Mesodermal cell (in vitro differentiated cells): ENCODE data around the gene ZNF526.
A peak's percentile ranks its signal among the peaks of the same experiment; 100 is the strongest.

ENCODE experiments used
- H3K27ac ChIP-seq: 2 replicates; pipeline ENCODE4 v1.7.0; 2013; ENCODE audit warnings: mild to moderate bottlenecking, low read depth, low read length, moderate library complexity; ENCODE audit not compliant: severe bottlenecking
- H3K36me3 ChIP-seq: 2 replicates; pipeline ENCODE4 v1.7.1; 2013; ENCODE audit warnings: mild to moderate bottlenecking, low read length, moderate library complexity; ENCODE audit not compliant: control insufficient read depth, insufficient read depth
- H3K4me1 ChIP-seq: one replicate; pipeline ENCODE4 v1.7.1; 2013; ENCODE audit warnings: mild to moderate bottlenecking, low read length; ENCODE audit not compliant: insufficient read depth, control insufficient read depth, poor library complexity, severe bottlenecking
- H3K4me3 ChIP-seq: 2 replicates; pipeline ENCODE4 v1.7.0; 2013; ENCODE audit warnings: low read length, control low read depth, mild to moderate bottlenecking; ENCODE audit not compliant: insufficient read depth, poor library complexity, severe bottlenecking; ENCODE audit errors: extremely low read depth
- H3K9me3 ChIP-seq: 2 replicates; pipeline ENCODE4 v1.7.1; 2013; ENCODE audit warnings: mild to moderate bottlenecking, low read length, moderate library complexity; ENCODE audit not compliant: control insufficient read depth
- WGBS, 2 experiments: methylation state at CpG; one replicate each; pipeline ENCODE4 v1.1.5; 2013; ENCODE audit warnings: missing lambda C conversion rate in 2 of 2; ENCODE audit not compliant: insufficient coverage in 2 of 2; 5-methylcytosine and 5-hydroxymethylcytosine counted together

Gene ZNF526

DNA sequence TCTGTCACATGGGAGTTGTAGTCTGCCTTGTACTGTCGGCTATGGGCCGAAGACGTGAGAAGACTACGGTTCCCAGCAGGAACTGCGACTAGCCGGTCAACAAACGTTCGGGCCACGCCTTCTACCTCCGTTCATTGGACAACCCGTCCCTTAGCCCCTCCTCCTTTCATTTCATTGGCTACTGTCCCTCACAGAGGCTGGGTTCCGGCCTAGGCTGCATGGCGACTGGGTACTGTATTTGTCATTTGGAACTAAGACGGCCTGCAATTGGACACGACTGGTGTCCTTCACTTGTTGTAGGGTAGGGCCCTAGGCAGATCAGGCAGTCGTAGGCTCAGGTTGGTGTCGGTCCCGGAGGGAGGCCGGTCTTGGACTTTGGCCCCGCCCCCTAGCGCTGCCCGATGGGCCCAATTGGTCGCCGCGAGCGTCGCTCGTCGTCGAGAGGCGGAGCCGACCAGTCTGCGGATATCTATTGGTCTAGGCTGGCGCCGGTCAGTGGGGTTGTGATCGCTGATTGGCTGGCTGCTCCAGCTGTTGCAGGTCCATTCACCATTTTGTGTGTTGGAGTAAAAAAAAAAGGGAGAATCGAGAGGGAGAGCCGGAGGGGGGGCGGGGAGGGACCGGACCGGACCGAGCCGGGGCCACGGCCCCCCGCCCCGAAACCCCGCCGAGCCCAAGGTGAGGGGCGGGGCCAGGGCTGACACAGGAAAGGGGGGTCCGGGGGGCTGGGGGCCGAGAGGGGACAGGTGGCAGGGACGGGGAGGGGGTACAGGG, 48.8 kb downstream of the ZNF526 start, which contains the start of gene CIC:
CIC (plus strand) TSS at position 549 of the 774 bp plus-strand sequence. CDS start 2,532 bp downstream, outside the sequence.
- Histone ChIP-seq H3K4me1 (peaks cover 29% of the 10 kb centered on the region), H3K27ac (peak within 1 kb of the TSS; percentile 99), H3K36me3 (peaks cover 26% of the 10 kb centered on the region), H3K9me3 (no peaks in the 10 kb centered on the region), H3K4me3 (peak within 1 kb of the TSS; percentile 61)
- 1% methylated on average over 24 to 25 of the region's 52 CpGs for WGBS, 2 experiments

DNA sequence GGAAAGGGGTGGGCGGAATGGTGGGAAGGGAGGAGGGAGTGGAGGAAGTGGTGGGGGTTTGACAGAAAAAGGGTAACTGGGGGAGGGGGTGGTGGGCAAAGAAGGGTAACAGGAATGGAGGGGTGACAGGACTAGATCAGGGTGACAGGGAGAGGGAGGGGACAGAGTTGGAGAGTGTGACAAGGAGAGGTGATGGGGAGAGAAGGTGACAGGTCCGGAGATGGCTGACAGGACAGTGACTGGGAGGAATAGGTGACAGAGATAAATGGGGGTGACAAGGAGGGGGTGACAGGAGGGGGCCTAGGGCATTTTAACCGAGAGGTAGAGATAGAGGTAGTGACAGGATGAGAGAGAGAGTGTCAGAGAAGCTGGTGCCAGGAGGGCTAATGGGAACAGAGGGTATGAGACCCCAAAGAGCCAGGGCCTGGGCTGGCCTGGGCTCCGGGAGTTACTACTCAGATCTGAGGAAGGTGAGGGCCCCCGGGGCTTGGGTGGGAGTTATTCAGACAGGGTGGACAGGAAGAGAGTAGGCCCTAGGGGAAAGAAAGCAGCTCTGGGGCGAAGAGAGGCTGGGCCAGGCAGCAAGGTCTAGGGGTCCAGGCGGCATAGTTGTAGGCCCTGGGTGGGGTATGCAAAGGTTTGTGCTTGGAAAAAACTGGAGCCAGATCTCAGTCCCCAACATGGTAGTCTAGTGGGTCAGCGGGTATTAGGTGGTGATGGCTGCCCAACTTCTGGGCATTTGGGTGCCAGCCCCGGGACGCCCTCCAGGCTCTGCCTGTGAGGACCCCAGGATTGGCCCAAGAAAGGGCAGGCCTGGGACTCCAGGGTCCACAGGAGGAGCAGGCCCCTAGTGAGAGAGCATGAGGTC, 49.6 kb downstream of the ZNF526 start:
- peaks cover 29% of the 10 kb centered on the region for H3K4me1 ChIP-seq
- 74 to 77% methylated on average over 9 to 10 of the region's 10 CpGs for WGBS, 2 experiments
- H3K4me3 ChIP-seq, result peak overlapping the region; percentile 61
- H3K27ac ChIP-seq, result peak overlapping the region; percentile 66
- peaks cover 34% of the 10 kb centered on the region for H3K36me3 ChIP-seq
- no peaks in the 10 kb centered on the region for H3K9me3 ChIP-seq

DNA sequence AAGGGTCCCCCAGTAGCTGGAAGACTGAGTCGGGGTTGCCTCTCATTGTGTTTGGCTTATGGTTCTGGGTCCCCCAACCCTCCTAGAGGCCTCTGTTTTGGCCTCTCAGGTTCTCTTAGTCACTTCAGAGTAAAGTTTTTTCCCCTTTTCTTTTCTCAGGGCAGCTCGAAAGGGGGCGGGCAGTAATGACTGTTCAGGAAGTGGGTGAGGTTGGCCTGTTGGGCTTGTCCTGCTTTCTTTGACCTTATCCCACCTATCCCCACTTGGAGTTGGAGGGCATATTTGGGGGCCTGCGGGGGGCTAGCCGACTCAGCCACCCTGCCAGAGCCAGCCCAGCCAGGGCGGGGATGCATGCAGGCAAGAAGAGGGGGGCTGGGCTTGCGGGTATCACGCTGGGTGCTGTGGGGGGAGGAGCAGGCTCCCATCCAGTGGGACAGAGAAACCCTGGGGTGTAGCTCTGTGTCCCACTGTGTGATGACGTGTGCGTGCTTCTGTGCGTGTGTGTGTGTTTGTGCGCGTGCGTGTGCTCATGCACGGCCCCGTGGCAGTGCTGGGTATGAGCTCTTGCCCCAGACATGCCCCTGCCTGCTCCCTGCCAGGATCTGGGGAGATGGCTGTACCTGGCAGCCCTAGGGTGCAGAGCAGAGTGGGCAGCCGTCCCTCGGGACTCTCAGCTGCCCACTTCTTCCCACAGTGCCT, 50.4 kb downstream of the ZNF526 start:
- Histone ChIP-seq H3K4me1 (peaks cover 29% of the 10 kb centered on the region), H3K4me3 (peak overlapping the region; percentile 61), H3K36me3 (peaks cover 42% of the 10 kb centered on the region), H3K27ac (peak overlapping the region; percentile 66), H3K9me3 (no peaks in the 10 kb centered on the region)
- 83 to 90% methylated on average over 12 of the region's 18 CpGs for WGBS, 2 experiments

DNA sequence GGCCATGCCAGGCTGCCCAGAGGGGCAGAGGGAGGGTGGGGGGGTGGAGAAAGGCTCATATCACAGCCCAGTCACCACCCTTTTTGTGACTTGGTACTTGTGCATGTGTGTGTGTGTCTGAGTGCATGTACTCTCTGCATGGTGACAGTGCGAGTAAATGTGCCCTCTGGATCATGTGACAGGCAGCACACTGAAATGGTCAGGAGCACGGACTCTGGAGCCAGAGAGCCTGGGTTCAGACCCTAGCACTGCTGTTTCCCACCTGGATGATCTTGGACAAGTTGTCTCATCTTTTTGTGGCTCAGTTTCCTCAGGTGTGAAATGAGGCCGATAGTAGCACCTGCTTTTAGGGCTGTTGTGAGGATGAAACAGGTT, 50.9 kb downstream of the ZNF526 start:
- H3K27ac ChIP-seq, result no peak overlapping the region
- WGBS, 2 experiments, result 88 to 100% methylated on average over 3 of the region's 3 CpGs
- H3K4me3 ChIP-seq, result peak overlapping the region; percentile 61
- H3K9me3 ChIP-seq, result no peaks in the 10 kb centered on the region
- peaks cover 32% of the 10 kb centered on the region for H3K4me1 ChIP-seq
- H3K36me3 ChIP-seq, result peaks cover 46% of the 10 kb centered on the region

DNA sequence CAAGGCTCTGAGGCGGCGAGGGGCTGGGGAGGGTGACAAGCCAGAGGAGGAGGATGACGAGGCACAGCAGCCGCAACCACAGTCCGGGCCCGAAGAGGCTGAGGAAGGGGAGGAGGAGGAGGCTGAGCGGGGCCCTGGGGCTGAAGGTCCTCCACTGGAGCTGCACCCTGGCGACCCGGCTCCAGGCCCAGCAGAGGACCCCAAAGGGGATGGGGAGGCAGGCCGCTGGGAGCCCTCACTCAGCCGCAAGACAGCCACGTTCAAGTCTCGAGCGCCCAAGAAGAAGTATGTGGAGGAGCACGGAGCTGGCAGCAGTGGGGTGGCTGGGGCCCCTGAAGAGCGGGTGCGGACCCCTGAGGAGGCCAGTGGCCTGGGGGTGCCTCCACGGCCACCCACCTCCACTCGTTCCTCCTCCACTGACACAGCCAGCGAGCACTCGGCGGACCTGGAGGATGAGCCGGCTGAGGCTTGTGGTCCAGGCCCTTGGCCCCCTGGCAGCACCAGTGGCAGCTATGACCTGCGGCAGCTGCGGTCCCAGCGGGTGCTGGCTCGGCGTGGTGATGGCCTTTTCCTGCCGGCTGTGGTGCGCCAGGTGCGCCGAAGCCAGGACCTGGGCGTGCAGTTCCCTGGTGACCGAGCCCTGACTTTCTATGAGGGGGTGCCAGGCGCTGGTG, 51.9 kb downstream of the ZNF526 start:
- H3K9me3 ChIP-seq, result no peaks in the 10 kb centered on the region
- no peak overlapping the region for H3K27ac ChIP-seq
- H3K36me3 ChIP-seq, result peaks cover 54% of the 10 kb centered on the region
- H3K4me3 ChIP-seq, result no peak overlapping the region
- peaks cover 33% of the 10 kb centered on the region for H3K4me1 ChIP-seq
- 97 to 99% methylated on average over 26 to 34 of the region's 35 CpGs for WGBS, 2 experiments

DNA sequence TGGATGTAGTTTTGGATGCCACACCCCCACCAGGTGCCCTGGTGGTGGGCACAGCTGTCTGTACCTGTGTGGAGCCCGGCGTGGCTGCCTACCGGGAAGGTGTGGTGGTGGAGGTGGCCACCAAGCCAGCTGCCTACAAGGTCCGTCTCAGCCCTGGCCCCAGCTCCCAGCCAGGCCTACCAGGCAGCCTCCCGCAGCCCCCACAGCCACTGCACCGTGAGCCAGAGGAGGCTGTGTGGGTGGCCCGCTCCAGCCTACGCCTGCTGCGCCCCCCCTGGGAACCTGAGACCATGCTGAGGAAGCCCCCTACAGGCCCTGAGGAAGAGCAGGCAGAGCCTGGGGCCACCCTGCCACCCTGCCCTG, 52.4 kb downstream of the ZNF526 start:
- WGBS, 2 experiments, result 93 to 100% methylated on average over 2 to 5 of the region's 9 CpGs
- no peak overlapping the region for H3K27ac ChIP-seq
- no peak overlapping the region for H3K4me3 ChIP-seq
- peaks cover 31% of the 10 kb centered on the region for H3K4me1 ChIP-seq
- H3K36me3 ChIP-seq, result peaks cover 56% of the 10 kb centered on the region
- H3K9me3 ChIP-seq, result no peaks in the 10 kb centered on the region

DNA sequence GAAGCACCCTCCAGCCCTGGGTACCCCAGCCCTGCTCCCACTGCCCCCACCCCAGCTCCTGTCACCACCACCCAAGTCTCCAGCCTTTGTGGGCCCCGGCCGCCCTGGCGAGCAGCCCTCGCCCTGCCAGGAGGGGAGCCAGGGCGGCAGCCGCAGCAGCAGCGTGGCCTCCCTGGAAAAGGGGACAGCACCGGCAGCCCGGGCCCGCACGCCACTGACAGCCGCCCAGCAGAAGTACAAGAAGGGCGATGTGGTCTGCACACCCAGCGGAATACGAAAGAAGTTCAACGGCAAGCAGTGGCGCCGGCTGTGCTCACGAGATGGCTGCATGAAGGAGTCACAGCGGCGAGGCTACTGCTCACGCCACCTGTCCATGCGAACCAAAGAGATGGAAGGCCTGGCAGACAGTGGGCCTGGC, 52.9 kb downstream of the ZNF526 start:
- WGBS, 2 experiments, result 97% methylated on average over 18 to 23 of the region's 23 CpGs
- Histone ChIP-seq H3K9me3 (no peaks in the 10 kb centered on the region), H3K4me1 (peaks cover 32% of the 10 kb centered on the region), H3K4me3 (no peak overlapping the region), H3K27ac (no peak overlapping the region), H3K36me3 (peaks cover 56% of the 10 kb centered on the region)

DNA sequence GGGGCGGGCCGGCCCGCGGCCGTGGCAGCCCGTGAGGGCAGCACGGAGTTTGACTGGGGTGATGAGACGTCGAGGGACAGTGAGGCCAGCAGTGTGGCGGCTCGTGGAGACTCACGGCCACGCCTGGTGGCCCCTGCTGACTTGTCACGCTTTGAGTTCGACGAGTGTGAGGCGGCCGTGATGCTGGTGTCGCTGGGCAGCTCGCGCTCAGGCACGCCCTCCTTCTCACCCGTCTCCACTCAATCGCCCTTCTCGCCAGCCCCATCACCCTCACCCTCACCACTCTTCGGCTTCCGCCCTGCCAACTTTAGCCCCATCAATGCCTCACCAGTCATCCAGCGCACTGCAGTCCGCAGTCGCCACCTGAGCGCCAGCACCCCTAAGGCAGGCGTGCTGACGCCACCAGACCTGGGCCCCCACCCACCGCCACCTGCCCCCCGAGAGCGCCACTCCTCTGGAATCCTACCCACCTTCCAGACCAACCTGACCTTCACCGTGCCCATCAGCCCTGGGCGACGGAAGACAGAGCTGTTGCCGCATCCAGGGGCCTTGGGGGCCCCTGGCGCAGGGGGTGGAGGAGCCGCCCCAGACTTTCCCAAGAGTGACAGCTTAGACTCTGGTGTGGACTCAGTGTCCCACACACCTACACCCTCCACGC, 53.4 kb downstream of the ZNF526 start:
- H3K4me3 ChIP-seq, result no peak overlapping the region
- WGBS, 2 experiments, result 96 to 97% methylated on average over 40 to 41 of the region's 43 CpGs
- no peak overlapping the region for H3K27ac ChIP-seq
- peaks cover 37% of the 10 kb centered on the region for H3K4me1 ChIP-seq
- peaks cover 56% of the 10 kb centered on the region for H3K36me3 ChIP-seq
- H3K9me3 ChIP-seq, result no peaks in the 10 kb centered on the region

DNA sequence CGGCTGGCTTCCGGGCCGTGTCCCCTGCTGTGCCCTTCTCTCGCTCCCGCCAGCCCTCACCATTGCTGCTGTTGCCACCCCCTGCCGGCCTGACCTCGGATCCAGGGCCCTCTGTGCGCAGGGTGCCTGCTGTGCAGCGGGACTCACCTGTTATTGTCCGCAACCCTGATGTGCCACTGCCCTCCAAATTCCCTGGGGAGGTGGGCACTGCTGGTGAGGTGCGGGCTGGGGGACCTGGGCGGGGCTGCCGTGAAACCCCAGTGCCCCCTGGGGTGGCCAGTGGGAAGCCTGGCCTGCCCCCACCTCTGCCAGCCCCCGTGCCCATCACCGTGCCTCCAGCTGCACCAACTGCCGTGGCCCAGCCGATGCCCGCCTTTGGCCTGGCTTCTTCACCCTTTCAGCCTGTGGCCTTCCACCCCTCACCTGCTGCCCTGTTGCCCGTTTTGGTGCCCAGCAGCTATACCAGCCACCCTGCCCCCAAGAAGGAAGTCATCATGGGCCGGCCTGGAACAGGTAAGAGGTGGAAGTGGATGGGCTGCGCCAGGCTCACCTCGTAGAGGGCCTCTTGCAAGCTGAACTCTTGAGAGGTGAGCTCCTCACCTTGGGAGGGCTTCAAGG, 54.1 kb downstream of the ZNF526 start:
- H3K9me3 ChIP-seq, result no peaks in the 10 kb centered on the region
- no peak overlapping the region for H3K4me3 ChIP-seq
- H3K36me3 ChIP-seq, result peaks cover 56% of the 10 kb centered on the region
- H3K27ac ChIP-seq, result no peak overlapping the region
- WGBS, 2 experiments, result 94 to 95% methylated on average over 15 to 20 of the region's 22 CpGs
- H3K4me1 ChIP-seq, result peaks cover 43% of the 10 kb centered on the region
